GM18517 (cell line): ENCODE measurements around the gene GUCA2B.

Source experiments
- ATAC-seq: cut with Tn5 transposase; IDR thresholded peaks from one replicate; pipeline ENCODE4 v1.9.1; 2021; ENCODE audit warnings: mild to moderate bottlenecking, moderate library complexity; ENCODE audit not compliant: unreplicated experiment

Gene GUCA2B

DNA sequence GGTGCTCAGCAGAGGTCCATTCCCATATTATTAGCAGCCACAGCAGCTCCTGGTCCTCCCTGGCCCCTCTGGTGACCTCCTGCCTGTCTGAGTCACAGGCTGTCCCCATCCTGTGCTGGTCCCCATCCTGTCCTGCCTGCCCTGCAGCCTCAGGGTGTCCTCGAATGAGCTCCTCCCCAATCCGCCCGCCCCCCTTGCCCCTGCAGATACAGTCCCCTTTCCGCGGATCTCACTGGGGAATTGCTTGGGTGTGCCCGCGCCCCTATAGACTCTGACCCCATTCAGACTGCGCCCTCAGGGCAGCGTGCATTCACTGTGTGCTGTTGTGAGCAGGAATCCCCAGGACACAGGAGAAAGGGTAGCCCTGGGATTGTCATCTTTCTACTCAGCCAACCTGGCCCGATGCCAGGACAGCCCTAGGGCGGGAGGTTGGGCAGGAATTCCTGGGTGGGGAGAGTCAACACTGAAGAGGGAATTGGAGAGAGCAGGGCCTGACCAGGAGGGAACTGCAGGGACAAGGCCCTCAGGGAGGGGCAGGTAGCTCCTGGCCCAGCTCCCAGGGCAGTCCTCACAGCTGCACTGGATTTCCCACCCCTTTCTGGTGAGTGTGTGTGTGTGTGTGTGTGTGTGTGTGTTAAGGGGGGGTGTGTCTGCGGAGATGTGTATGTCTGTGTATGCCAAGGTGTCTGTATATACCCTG lies 12.5 kb downstream of the GUCA2B start:
- no peak for ATAC-seq

- ATAC-seq, result no peak
Observed at GRCh38 chr1:42167611-42168390, 14.6 kb downstream of the GUCA2B start.

GRCh38 chr1:42168391-42168670 lies 15.1 kb downstream of the GUCA2B start:
- no peak for ATAC-seq

GRCh38 chr1:42168763-42169162 lies 15.6 kb downstream of the GUCA2B start:
- no peak for ATAC-seq

GRCh38 chr1:42170779-42171621 lies 17.8 kb downstream of the GUCA2B start:
- no peak for ATAC-seq

DNA sequence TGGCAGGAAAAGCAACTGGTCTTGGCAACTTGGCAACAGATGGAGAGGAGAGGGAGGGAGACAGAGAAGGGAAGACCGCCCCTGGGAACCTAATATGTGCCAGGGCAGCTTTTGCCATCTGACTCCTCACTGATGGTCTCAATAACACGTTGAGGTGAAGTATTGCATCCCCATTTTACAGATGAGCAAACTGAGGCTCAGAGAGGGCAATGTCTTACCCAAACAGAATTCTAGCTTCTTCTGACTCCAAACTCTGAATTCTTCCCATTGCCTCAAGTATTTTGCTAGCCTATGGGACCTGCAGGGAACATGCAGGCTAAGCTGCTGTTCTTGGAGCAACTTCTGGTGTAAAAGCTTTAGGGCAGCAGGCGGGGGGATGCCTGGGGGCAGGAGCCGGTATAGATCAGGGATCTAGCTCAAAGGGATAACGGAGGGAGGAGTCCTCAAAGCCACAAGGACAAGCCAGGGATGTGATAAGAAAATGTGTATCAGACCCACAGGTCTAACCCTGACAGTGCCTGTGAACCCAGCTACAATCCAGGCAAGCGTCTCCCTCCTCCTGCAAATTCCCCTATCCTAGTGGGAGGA lies 18.6 kb downstream of the GUCA2B start:
- no peak for ATAC-seq

DNA sequence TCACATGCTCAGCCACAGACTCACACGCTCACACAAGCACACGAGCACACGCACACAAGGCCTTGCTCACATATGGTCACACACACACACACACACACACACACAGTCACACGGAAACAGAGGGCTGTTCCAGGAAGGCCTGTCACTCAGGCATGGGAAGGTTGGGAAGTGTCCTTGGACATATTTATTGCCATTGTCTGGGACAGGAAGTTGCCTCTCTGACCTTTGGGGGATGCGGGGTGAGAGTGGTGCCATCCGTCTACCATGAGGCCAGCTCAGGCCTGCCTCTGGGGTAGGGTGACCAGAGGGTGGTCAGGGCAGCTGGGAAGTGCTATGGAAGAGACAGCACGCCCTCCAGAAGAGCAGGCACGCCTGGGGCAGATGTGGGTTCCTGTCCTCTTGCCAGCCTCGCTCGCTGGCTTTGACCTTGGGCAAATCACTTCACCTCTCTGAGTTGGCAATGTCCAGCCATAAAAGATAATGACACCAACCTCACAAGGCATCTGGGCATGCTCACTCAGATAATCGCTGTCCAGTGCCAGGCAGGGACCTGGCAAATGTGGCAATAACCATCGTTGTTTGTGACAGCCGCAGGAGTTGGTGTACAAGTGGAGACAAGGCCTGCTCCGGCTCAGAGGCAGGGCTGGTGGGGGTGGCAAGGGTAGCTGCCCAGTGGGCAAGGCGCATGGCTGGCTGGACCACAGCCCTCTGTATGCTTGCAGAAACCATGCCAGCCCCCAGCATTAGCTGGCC lies 19.3 kb downstream of the GUCA2B start:
- ATAC-seq, result no peak

DNA sequence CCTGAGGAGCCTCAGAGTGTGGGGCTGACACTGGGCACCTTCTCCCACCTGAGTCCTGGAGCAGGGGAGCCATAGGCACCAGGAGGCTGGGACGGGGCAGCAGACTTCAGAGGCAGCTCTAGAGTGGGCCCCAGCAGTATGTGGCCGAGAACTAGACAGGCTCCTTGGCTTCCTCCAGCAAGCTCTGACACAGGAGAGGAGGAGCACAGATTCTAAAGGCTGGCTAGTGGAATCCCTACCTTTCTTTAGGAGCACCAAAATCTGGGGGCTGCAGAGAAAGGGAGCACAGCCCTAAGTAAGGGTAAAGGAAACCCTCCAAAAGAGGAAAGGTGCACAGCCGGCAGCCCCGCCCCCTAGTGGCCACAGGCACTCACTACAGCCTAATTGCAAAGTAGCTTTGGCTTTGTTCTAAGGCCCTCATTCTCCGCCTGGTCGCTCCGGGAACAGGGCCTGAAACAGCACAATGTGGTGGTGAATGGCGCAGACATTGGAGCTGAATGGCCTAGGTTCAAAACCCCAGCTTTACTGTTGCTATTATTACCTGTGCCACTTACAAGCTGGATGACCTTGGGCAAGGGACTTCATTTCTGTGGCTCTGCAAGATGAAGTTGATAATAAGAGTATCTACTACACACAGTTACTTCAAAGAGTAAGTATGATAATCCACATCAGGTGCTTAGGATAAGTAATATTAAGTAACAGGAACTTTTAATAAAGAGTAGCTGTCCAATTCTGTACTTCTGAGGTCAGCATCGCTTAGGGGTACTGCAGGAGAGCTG lies 20.1 kb downstream of the GUCA2B start:
- ATAC-seq, result no peak

DNA sequence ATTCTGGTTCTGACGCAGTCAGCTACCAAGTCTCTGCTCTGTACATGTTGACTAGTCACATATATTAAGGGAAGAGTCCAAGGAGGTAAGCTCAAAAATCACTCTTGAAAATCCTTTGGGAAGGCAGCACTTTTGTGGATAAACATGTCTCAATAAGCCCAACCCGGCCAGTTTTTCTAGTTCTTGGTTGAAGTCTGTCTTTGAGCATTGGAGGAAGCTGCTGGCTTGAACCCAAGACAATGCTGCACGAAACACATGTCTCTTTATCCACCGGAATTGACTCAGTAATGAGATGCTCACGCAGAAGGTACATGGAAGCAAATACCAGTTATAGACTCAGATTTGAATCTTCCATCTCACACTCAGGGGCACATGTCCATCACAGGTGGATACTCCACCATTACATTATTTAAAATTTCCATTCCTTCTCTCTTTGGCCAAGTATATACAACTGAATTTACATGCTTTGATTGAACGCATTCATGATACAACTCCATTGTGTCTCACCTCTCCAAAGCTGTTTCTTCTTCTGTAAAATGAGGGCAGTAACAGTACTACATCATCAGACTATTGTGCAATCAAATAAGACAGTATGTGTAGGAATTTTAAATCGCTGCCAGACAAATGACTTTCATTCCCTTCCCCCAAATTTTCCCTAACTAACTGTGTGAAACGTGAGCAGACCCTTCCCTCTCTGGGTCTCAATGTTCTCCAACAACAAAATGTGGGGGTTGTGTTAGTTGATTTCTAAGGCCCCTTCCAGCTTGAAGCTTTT lies 20.9 kb downstream of the GUCA2B start:
- ATAC-seq, result no peak

DNA sequence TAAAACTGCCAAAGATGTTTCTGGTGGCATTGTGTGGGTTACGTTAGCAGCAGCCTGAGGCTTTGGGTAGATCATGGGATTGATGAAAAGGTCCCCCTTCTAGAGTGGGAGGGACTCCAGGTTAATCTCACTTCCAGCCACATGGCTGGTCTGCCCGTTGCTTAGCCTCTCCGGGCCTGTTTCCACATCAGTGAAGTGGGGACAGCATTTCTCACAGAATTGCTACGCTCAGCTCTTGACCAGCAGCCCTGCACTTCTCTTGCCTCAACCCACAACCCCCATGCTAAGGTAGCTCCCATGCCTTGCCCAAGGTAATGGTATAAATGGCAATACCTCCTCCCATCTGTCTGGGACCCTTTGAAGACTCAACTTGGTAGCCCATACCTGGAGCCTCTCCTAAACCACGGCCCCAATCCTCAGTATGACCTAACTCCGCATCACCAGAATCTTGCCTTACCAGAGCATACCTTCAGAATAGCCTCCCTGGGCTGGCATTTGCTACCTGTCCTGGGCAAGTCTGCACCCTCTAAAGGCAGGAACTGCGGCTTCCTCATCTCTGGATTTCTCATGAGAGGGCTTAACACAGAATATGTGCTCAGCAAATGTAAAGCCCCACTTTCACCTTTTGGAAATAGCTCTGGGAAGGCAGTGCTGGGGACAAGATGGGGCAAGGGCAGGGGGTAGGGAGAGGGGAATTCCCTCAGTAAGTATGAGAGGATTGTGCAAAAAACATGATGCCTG lies 22.3 kb downstream of the GUCA2B start:
- ATAC-seq, result no peak

GRCh38 chr1:42176902-42177519 lies 23.8 kb downstream of the GUCA2B start:
- no peak for ATAC-seq

DNA sequence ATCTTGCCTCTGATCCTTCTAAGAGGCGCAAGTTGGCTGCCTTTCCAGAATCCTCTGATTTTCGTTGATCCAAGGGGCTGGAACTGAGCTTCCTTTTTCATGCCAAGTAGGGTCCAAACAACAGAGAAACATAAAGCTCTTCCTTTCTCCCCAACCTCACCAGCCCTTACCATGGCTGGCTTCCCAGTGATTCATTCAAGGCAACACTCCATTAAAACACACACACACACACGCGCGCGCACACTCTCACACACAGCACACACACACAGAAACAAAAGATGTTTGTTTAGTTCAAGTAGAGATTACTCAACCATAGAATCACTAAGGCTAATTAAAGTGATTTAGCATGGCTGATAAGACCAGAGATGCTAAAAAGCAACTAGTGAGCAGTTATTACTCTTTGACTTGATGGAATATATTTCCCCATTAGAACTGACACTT lies 24.4 kb downstream of the GUCA2B start:
- no peak for ATAC-seq

- no peak for ATAC-seq
Observed at GRCh38 chr1:42178249-42178648, 25.0 kb downstream of the GUCA2B start.

DNA sequence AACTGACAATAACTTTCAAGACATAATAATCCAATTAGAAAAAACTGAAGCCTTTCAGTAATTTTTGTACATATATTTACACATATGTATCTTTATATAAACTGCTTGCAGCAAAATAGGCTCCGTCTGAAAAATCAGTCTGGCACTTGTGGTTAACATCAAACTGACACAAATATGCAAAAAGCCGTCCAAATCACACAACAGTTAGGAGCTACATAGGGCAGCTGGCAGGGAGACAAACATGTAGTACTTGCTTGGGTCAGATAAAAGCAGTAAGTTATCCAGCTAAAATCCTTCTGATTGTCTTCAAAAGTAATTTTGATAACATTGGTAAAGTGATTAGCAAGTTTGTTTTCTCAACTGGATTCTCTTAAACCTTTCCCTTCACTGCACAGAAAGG lies 26.1 kb downstream of the GUCA2B start:
- no peak for ATAC-seq

GRCh38 chr1:42179900-42180329 lies 26.7 kb downstream of the GUCA2B start:
- no peak for ATAC-seq

- ATAC-seq, result no peak
Observed at GRCh38 chr1:42181687-42182086, 28.5 kb downstream of the GUCA2B start.

DNA sequence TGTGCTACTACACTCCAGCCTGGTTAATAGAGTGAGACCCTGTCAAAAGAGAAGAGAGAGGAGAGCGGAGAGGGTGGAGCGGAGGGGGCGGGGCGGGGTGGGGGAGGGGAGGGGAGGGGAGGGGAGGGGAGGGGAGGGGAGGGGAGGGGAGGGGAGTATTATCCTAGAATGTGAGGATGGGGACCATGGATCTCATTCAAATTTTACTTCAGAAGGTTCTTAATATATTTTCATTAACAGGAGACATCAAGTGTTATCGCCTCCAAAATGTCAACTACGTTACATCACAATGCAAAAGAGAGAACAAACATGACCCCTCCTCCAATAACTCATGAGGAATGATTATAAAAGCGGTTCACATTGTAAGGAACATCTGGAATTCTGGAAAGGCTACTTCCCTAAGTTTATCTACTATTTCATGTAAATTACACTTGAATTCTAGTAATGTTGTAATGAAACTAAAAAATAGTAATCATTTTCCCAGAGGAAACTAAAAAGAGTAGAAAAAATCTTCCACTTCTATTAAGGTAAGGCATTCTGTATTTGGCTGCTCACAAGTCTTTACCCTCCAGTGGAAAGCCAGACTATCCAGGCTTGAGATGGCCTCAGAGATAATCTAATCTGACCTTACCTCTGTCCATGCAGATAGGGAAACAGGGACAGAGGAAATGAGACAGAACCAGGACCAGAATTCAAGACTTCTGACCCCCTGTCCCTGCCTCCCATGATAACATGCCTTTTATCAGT lies 30.2 kb downstream of the GUCA2B start:
- no peak for ATAC-seq
